ENCODE results near the gene ZNF668. TPM values are rescaled to one million over a fixed set of nuclear protein-coding genes. Genes with fewer than 3 reads are reported as not detected.

Gene ZNF668
- total and polyA plus RNA-seq, 3 donors from 2014 or later, result 10.1 to 20.2 (median 17.2) TPM

DNA sequence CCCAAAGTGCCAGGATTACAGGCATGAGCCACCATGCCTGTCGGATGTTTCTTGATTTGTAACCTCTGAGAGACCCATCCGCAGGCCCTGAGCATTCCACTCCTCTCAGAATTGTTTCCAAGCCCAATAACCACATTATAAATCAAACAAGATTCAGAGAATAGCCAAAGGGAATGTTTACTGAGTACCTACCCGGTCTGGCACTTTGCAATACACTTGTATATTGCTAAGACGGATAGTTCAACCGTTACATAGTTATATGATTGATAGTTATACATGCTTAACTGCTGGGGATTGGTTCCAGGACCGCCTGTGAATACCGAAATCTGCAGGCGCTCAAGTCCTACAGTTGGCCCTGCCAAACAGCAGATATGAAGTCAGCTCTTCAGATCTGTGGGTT, 40.4 kb upstream of the ZNF668 start:
- Histone ChIP-seq H3K4me3 (no peak overlapping the region), H3K27ac (no peak overlapping the region), H3K36me3 (ENCODE audit: low read depth, missing control alignments) (no peaks in the 10 kb centered on the region), H3K4me1 (peaks cover 35% of the 10 kb centered on the region), H3K9me3 (no peaks in the 10 kb centered on the region), H3K27me3 (no peaks in the 10 kb centered on the region)
- TF ChIP-seq, protein P1, sequence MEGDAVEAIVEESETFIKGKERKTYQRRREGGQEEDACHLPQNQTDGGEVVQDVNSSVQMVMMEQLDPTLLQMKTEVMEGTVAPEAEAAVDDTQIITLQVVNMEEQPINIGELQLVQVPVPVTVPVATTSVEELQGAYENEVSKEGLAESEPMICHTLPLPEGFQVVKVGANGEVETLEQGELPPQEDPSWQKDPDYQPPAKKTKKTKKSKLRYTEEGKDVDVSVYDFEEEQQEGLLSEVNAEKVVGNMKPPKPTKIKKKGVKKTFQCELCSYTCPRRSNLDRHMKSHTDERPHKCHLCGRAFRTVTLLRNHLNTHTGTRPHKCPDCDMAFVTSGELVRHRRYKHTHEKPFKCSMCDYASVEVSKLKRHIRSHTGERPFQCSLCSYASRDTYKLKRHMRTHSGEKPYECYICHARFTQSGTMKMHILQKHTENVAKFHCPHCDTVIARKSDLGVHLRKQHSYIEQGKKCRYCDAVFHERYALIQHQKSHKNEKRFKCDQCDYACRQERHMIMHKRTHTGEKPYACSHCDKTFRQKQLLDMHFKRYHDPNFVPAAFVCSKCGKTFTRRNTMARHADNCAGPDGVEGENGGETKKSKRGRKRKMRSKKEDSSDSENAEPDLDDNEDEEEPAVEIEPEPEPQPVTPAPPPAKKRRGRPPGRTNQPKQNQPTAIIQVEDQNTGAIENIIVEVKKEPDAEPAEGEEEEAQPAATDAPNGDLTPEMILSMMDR (IDR thresholded peaks at IDR 0.05), result no peak
- no peak for TF ChIP-seq POLR2A (IDR thresholded peaks at IDR 0.05)
- WGBS, 2 donors, result 76 to 79% methylated on average over 8 of the region's 8 CpGs
- DNase-seq, result no peak
- intact Hi-C loops (cut with DNase I; ENCODE audit: low total_unique reads), result no loop called here

- 71 to 77% methylated on average over 4 to 5 of the region's 5 CpGs for WGBS, 2 donors
- DNase-seq, result no peak
- H3K4me3 ChIP-seq, result no peak overlapping the region
- H3K27me3 ChIP-seq, result no peaks in the 10 kb centered on the region
- H3K27ac ChIP-seq, result peak overlapping the region in 1 of 2 donors; percentile 48
- TF ChIP-seq, protein P1 (IDR thresholded peaks at IDR 0.05), result no peak
- TF ChIP-seq POLR2A (IDR thresholded peaks at IDR 0.05), result no peak
- no peaks in the 10 kb centered on the region for H3K9me3 ChIP-seq
- H3K36me3 ChIP-seq (ENCODE audit: low read depth, missing control alignments), result no peaks in the 10 kb centered on the region
- intact Hi-C loops (cut with DNase I; ENCODE audit: low total_unique reads), result no loop called here
- peaks cover 32% of the 10 kb centered on the region for H3K4me1 ChIP-seq
Measured at GRCh38 chr16:31113121-31114120, 39.4 kb upstream of the ZNF668 start.

GRCh38 chr16:31112711-31113110, 38.7 kb upstream of the ZNF668 start:
- Histone ChIP-seq H3K27me3 (no peaks in the 10 kb centered on the region), H3K9me3 (no peaks in the 10 kb centered on the region), H3K4me3 (no peak overlapping the region), H3K27ac (peak overlapping the region in 1 of 2 donors; percentile 48), H3K36me3 (ENCODE audit: low read depth, missing control alignments) (no peaks in the 10 kb centered on the region), H3K4me1 (peaks cover 32% of the 10 kb centered on the region)
- 38 to 57% methylated on average over 2 of the region's 2 CpGs for WGBS, 2 donors
- TF ChIP-seq, protein P1 (IDR thresholded peaks at IDR 0.05), result no peak
- no peak for TF ChIP-seq POLR2A (IDR thresholded peaks at IDR 0.05)
- intact Hi-C loops (cut with DNase I; ENCODE audit: low total_unique reads), result no loop called here
- DNase-seq, result no peak

GRCh38 chr16:31111881-31112466, 37.9 kb upstream of the ZNF668 start:
- intact Hi-C loops (cut with DNase I; ENCODE audit: low total_unique reads), result no loop called here
- DNase-seq, result no peak

More at GRCh38 chr16:31111881-31112466, 37.9 kb upstream of the ZNF668 start:
- Histone ChIP-seq H3K27me3 (no peaks in the 10 kb centered on the region), H3K4me3 (no peak overlapping the region), H3K27ac (no peak overlapping the region), H3K36me3 (ENCODE audit: low read depth, missing control alignments) (no peaks in the 10 kb centered on the region), H3K4me1 (peaks cover 32% of the 10 kb centered on the region), H3K9me3 (no peaks in the 10 kb centered on the region)
- 88 to 91% methylated on average over 6 to 23 of the region's 23 CpGs for whole genome bisulfite sequencing, 2 donors
- no peak for TF ChIP-seq POLR2A (IDR thresholded peaks at IDR 0.05)
- TF ChIP-seq, protein P1 (IDR thresholded peaks at IDR 0.05), result no peak

All from testis (tissue), 3 donors.